ENCODE results near the gene TCF4.

Gene TCF4

DNA sequence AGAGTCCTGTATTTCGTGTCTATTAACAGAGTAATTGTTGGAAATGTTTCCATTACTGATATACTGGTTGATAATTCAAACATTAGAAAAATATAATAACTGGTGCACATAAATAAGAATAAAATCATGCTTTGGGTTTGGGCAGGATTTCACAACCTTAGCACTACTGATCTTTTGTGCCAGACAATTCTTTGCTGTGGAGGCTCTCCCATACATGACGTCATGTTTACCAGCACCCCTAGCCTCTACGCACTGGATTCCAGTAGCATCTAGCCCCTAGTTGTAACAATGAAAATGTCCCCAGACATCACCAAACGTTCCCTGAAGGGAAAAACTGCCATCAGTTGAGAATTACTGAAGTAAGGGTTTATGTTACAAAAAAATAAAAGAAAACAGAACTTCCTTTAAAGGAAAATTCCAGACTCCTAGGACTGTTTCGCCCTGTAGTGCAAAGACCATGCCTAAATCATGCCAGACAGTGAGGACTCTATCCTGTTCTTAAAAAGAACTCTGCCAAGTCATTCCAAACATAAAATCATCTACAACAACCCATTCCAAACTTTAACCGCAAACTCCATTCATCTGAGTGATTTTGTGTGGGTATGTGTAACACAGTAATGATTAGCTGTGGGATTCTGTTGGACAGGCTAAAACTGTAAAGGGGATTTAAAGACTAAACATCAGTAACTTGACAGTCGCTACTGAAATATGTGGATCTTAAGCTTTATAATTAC, 315.3 kb downstream of the TCF4 start:
- no peak for TF ChIP-seq CTCF (IDR thresholded peaks at IDR 0.05; ENCODE audit: borderline replicate concordance, insufficient read depth, low read depth, low read length)
- no peak overlapping the region for H3K4me3 ChIP-seq (ENCODE audit: low read depth, low read length)

DNA sequence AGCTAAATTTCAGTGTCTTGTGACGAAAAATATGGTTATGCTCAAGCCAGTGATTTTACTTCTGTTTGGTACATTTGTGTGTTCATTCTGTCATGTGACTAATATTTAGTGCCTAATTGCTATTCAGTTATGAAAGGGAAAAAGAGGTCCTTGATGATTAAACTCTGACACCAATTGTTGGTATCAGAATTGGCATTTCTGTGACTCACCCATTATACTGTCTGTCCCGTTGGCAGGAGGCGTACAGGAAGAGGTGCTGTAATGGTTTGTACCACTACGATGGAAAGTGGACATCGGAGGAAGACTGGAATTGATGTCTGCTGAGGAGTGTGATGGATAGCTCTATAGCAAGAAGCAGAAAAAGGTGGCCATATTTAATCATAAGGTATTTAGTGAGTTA, 318.4 kb downstream of the TCF4 start:
- no peak for TF ChIP-seq CTCF (IDR thresholded peaks at IDR 0.05; ENCODE audit: borderline replicate concordance, insufficient read depth, low read depth, low read length)
- no peak overlapping the region for H3K4me3 ChIP-seq (ENCODE audit: low read depth, low read length)

DNA sequence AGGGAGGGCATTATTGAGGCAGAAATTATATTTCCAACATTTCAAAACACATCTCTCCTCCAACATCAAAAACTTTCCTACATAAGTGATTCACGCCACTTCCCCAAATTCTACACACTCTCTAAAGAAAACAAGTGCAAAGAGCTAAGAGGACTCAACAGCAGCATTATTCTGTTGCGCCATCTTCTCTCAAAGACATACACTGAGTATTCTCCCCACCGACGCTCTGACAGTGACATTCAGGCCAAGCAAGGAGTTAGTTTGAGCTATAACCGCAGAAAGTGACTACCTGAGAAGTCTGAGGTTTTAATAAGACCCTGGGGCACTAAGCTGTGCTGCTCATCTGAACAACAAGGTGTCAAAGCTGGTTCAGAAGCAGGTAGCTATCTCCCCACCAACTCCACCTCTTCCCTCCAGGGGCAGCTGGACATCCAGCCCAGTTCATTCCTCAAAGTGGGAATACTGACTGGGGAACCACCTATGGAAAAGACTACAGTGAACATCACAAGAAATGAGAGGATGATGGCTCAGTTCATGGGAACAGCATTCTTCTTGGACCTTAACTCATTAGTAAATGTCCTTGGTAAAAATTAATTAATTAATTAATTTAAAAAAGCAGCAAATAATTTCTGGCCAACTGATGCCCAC, 319.2 kb downstream of the TCF4 start:
- H3K4me3 ChIP-seq (ENCODE audit: low read depth, low read length), result no peak overlapping the region
- TF ChIP-seq CTCF (IDR thresholded peaks at IDR 0.05; ENCODE audit: borderline replicate concordance, insufficient read depth, low read depth, low read length), result no peak

- TF ChIP-seq CTCF (IDR thresholded peaks at IDR 0.05; ENCODE audit: borderline replicate concordance, insufficient read depth, low read depth, low read length), result no peak
- H3K4me3 ChIP-seq (ENCODE audit: low read depth, low read length), result no peak overlapping the region
Observed at GRCh38 chr18:55268151-55268601, 319.8 kb downstream of the TCF4 start.

- H3K4me3 ChIP-seq (ENCODE audit: low read depth, low read length), result no peak overlapping the region
- TF ChIP-seq CTCF (IDR thresholded peaks at IDR 0.05; ENCODE audit: borderline replicate concordance, insufficient read depth, low read depth, low read length), result no peak
Observed at GRCh38 chr18:55266981-55267380, 321.0 kb downstream of the TCF4 start.

DNA sequence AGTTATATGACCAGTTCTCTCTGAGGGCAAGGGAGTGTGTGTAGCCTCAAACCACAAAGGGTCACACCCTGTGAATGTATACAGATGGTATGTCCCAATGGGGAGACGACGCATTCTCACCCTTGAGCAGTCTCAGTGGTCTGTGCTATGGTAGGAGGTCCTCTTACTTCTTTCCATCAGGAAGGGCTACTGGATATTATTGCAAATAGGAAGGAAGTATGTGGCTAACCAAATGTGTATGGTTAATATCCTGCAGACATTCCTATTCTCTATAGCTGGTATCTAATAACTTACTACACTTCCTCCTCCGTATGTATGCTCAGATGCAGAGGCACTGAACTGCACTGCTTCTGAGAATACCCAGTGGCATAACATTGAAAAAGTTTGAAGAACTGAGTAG, 322.0 kb downstream of the TCF4 start:
- TF ChIP-seq CTCF (IDR thresholded peaks at IDR 0.05; ENCODE audit: borderline replicate concordance, insufficient read depth, low read depth, low read length), result no peak
- no peak overlapping the region for H3K4me3 ChIP-seq (ENCODE audit: low read depth, low read length)

GRCh38 chr18:55265130-55265675, 322.8 kb downstream of the TCF4 start:
- H3K4me3 ChIP-seq (ENCODE audit: low read depth, low read length), result no peak overlapping the region
- TF ChIP-seq CTCF (IDR thresholded peaks at IDR 0.05; ENCODE audit: borderline replicate concordance, insufficient read depth, low read depth, low read length), result no peak
